Colonic mucosa (tissue), 4 donors: ENCODE data around the gene GALNT5. TPM values are rescaled to one million over a fixed set of nuclear protein-coding genes. Genes with fewer than 3 reads are reported as not detected.
"Not testable (repeated sequence)": the region's sequence is repeated elsewhere in the genome, so short reads cannot be mapped to it uniquely, and the experiment has no call there.

ENCODE experiments used
- DNase-seq: peaks from one replicate; pipeline ENCODE4 v3.0.0-alpha.2; 2020
- H3K27ac ChIP-seq: fragments of 200-600 bp; one replicate; pipeline ENCODE4 v1.8.0; 2021
- H3K27me3 ChIP-seq: fragments of 200-600 bp; one replicate; pipeline ENCODE4 v1.8.0; 2021
- H3K36me3 ChIP-seq: fragments of 200-600 bp; one replicate; pipeline ENCODE4 v1.8.0; 2021
- H3K4me1 ChIP-seq: fragments of 200-600 bp; one replicate; pipeline ENCODE4 v1.8.0; 2021; ENCODE audit warnings: mild to moderate bottlenecking
- H3K4me3 ChIP-seq: fragments of 200-600 bp; one replicate; pipeline ENCODE4 v1.8.0; 2021
- H3K9ac ChIP-seq, 2 donors: one replicate each; pipeline ENCODE4 v1.7.0; 2013; ENCODE audit warnings: control low read depth in 2 of 2, low read depth in 2 of 2, low read length in 2 of 2
- H3K9me3 ChIP-seq: fragments of 200-600 bp; one replicate; pipeline ENCODE4 v1.8.0; 2021
- intact Hi-C: fragments of 100-400 bp; cut with DNase I; formaldehyde crosslinking; loops from one replicate; pipeline ENCODE4 v1.14.1; 2022
- total RNA-seq, 2 donors: library from RNA; stranded (reverse); fragmentation: NEBNext Ultra II Directional in 1 of 2; extraction: Animal tissue kit (Norgen Biotek cat#: 25700) in 1 of 2; gene quantifications; one replicate each; pipeline ENCODE4 v1.2.1, GENCODE V29; 2021
- TF ChIP-seq, protein P1 (sequence below): fragments of 200-600 bp; IDR thresholded peaks from one replicate; pipeline ENCODE4 v1.8.0; 2022; ENCODE audit warnings: antibody characterized with exemption, mild to moderate bottlenecking
- donor health status: healthy.
- donor health status: DM: no; HTN: no; CAD: no.
- donor health status: DM: no; HTN: no; CAD: no.

Gene GALNT5
- total RNA-seq, 2 donors from 2014 or later = 52.4 to 56.3 TPM

DNA sequence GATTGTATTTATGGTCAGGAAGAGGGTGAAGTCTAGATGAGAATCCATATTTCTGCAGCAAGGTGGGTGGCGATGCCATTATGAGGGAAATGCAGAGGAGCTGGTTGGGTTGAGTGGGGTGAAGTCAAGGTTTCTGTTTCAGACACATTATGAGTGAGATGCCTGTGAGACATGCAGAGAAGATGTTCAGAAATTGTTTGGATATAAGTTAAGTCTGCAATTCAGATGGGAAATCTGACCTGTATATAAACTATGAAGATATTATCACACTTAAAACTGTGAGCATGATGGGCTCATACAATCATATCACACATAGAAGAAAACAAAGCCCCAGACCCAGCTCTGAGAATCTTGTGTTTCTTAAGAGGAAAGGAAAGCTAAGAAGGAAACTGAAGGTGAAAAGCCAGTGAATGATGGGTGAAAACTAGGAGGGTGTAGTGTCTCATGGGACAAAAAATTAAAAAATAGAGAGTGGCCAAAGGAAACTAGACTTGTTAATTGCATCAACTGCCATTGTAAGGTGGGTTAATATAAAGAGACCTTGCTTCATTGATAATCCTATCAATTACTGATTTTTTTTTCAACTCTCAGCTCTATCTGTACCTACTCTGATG is 14.2 kb downstream of the GALNT5 start:
- Histone ChIP-seq H3K9me3 (no peaks in the 10 kb centered on the region), H3K36me3 (no peaks in the 10 kb centered on the region), H3K4me1 (no peaks in the 10 kb centered on the region), H3K27me3 (no peaks in the 10 kb centered on the region), H3K27ac (no peak overlapping the region), H3K9ac (no peak overlapping the region), H3K4me3 (no peak overlapping the region)
- no peak for DNase-seq
- TF ChIP-seq, protein P1, sequence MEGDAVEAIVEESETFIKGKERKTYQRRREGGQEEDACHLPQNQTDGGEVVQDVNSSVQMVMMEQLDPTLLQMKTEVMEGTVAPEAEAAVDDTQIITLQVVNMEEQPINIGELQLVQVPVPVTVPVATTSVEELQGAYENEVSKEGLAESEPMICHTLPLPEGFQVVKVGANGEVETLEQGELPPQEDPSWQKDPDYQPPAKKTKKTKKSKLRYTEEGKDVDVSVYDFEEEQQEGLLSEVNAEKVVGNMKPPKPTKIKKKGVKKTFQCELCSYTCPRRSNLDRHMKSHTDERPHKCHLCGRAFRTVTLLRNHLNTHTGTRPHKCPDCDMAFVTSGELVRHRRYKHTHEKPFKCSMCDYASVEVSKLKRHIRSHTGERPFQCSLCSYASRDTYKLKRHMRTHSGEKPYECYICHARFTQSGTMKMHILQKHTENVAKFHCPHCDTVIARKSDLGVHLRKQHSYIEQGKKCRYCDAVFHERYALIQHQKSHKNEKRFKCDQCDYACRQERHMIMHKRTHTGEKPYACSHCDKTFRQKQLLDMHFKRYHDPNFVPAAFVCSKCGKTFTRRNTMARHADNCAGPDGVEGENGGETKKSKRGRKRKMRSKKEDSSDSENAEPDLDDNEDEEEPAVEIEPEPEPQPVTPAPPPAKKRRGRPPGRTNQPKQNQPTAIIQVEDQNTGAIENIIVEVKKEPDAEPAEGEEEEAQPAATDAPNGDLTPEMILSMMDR = no peak
- intact Hi-C loops = no loop called here

DNA sequence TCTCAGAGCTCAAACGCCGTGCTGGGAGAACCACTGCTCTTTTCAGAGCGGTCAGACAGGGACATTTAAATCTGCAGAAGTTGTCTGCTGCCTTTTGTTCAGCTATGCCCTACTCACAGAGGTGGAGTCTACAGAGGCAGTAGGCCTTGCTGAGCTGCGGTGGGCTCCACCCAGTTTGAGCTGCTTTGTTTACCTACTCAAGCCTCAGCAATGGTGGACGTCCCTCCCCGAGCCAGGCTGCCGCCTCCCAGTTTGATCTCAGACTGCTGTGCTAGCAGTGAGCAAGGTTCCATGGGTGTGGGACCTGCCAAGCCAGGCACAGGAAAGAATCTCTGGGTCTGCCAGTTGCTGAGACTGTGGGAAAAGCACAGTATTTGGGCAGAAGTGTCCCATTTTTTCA is 21.8 kb downstream of the GALNT5 start:
- peak; percentile 70 for DNase-seq
- not testable (repeated sequence) for H3K4me3 ChIP-seq

DNA sequence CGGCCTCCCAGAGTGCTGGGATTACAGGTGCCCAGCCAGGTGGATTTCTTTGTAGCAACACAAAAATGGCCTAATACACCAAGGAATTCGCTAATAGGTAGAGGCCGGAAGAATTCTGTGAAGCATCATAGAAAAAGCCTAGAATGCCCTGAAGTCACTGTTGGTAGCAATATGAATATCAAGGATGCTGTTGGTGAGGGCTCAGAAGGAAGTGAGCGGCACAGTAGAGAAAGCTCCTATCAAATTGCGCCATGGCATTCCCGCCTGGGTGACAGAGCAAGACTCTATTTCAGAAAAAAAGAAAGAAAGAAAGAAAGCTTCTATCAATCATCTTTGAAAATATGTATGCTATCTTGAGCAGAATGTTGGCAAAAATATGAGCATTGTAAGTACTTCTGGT is 23.8 kb downstream of the GALNT5 start:
- intact Hi-C loops = no loop called here
- no peak overlapping the region for H3K4me3 ChIP-seq
- H3K36me3 ChIP-seq = no peaks in the 10 kb centered on the region
- no peak overlapping the region for H3K9ac ChIP-seq
- TF ChIP-seq, protein P1 = no peak
- no peaks in the 10 kb centered on the region for H3K27me3 ChIP-seq
- no peak overlapping the region for H3K27ac ChIP-seq
- H3K4me1 ChIP-seq = no peaks in the 10 kb centered on the region
- no peak for DNase-seq
- no peaks in the 10 kb centered on the region for H3K9me3 ChIP-seq

More for the DNA sequence above, 21.8 kb downstream of the GALNT5 start:
- intact Hi-C loops, H3K27ac ChIP-seq, H3K4me1 ChIP-seq, H3K36me3 ChIP-seq, H3K27me3 ChIP-seq, H3K9me3 ChIP-seq, H3K9ac ChIP-seq: not testable (repeated sequence)

DNA sequence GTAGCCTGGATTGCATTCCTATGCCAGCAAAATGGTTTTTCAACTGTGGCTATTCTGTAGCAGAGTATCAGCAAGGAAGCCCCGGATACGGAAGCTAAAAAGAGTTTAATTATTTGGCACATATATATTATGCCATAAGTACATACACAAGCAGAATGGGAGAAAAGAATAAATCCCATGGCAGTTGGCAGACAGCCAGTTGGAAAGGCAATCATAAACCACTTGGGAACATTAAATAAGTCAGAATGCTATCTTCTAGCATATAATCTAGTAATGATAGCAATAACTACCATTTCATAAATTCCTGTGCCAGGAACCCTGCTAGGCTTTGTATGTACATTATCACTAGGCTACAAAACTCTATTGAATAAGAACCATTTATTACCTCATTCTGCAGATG is 26.0 kb downstream of the GALNT5 start:
- H3K9me3 ChIP-seq = no peaks in the 10 kb centered on the region
- intact Hi-C loops = no loop called here
- no peak overlapping the region for H3K27ac ChIP-seq
- no peaks in the 10 kb centered on the region for H3K27me3 ChIP-seq
- H3K4me3 ChIP-seq = no peak overlapping the region
- peak; percentile 58 for DNase-seq
- TF ChIP-seq, protein P1 = no peak
- no peaks in the 10 kb centered on the region for H3K4me1 ChIP-seq
- H3K36me3 ChIP-seq = no peaks in the 10 kb centered on the region
- no peak overlapping the region for H3K9ac ChIP-seq

DNA sequence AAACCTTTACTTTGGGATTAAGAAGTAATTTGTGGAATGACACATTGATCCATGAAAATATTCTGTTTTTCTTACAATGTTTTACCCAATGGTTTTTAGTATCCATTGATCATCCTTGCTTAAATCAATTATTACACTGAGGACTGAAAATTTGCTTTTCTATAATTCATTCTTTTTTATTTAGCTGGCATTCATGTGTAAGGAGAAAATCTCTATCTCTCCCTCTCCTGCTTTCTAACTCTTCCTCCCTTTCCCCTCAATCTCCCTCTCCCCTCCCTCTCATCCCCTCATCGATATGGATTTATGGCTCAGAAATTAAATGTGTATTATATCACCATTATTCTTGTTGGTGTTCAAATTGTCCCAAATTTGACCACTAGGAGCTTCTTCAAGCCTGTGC is 29.7 kb downstream of the GALNT5 start:
- Histone ChIP-seq H3K36me3 (no peaks in the 10 kb centered on the region), H3K9me3 (no peaks in the 10 kb centered on the region), H3K9ac (no peak overlapping the region), H3K4me3 (no peak overlapping the region), H3K27me3 (no peaks in the 10 kb centered on the region), H3K27ac (no peak overlapping the region), H3K4me1 (no peaks in the 10 kb centered on the region)
- intact Hi-C loops = no loop called here
- TF ChIP-seq, protein P1 = no peak
- no peak for DNase-seq

DNA sequence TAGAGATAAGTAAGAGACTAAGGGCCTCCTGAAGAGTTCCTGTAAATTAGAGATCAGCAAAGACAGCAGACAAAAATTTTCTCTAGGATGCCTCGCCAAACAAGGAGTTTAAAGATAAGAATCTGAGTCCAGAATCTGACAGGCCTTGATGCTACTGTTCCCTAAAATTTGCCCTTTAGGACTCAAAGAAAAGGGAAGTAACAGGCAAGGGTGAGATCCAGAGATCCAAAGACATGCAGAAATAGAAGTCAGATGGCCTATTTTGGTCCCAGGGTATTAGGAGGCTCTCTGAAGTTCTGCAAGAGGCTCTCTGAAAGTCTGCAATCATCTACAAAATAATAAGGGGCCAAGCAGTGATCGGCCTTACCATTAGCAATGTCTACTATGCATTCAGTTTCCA is 33.0 kb downstream of the GALNT5 start:
- no peak for DNase-seq
- Histone ChIP-seq H3K9me3 (no peaks in the 10 kb centered on the region), H3K4me3 (no peak overlapping the region), H3K9ac (no peak overlapping the region), H3K27ac (no peak overlapping the region), H3K4me1 (no peaks in the 10 kb centered on the region), H3K36me3 (no peaks in the 10 kb centered on the region), H3K27me3 (no peaks in the 10 kb centered on the region)
- intact Hi-C loops = no loop called here
- TF ChIP-seq, protein P1 = no peak
